ENCODE data around the gene SSBP4. TPM values are rescaled to one million over a fixed set of nuclear protein-coding genes. Genes with fewer than 3 reads are reported as not detected.

The SSBP4 gene
- total and polyA plus RNA-seq, 2 of the 8 experiments (the other 6 are each of a cell fraction or from before 2014, with no cell fraction given) = 26.4 to 33.7 TPM

DNA sequence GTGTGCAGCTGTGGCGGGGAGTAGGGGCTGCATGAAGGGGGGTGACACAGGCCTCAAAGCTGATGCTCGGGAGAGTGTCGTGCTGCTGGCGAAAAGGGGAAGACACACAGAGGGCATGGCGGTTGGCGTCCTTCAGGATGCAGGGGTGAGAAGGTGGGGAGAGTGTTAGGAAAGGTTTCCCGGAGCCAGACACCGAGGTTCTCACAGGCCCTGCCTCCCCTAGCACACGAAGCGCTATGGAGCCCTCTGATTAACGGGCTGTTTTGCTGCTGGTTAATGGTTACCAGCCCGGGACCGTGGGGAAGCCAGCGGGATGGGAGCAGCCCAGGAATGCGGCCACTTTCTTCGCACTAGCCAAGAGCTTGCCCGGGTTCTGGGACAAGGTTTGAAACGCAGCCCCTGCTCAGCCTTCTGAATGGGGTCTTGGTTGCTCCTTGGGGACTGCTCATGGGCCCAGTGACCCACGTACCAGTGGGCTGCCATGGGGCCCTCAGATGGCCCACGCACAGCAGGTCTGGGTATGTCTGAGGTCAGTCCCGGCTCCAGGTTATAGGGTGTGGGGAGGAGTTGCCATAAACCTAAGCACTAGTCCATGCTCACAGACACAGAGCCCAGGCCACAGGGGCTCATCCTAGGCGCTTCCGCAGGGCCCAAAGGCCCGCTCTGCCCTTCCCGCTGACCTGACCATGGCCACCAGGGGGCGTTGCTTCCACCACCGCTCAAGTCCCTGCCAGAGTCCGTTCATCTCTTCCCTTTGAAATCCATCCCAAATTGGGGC is 50.1 kb downstream of the SSBP4 start (continued):
- no peak for TF ChIP-seq SRF (IDR thresholded peaks at IDR 0.05; ENCODE audit: low read depth, low read length)
- TF ChIP-seq CBX5 (IDR thresholded peaks at IDR 0.05; ENCODE audit: low read depth, low read length) = no peak
- 0 out of 4 replicates have a peak, but pooled peaks of 1 of the 2 experiments have one; percentile 40 for TF ChIP-seq SIN3A (conservative IDR thresholded peaks at IDR 0.05 in 1 of 2, IDR thresholded peaks at IDR 0.05 in 1 of 2; ENCODE audit: low read depth in 1 of 2, low read length in 2 of 2)

Data from H1 (cell line).